AG08396 (cell line): ENCODE results near the gene IGFBP2.
"Not testable (repeated sequence)": the region's sequence is repeated elsewhere in the genome, so short reads cannot be mapped to it uniquely, and the experiment has no call there.

Experiments
- DNase-seq: peaks from one replicate; pipeline ENCODE4 v3.0.0; 2012; ENCODE audit warnings: low spot score, mixed read lengths

The IGFBP2 gene, protein sequence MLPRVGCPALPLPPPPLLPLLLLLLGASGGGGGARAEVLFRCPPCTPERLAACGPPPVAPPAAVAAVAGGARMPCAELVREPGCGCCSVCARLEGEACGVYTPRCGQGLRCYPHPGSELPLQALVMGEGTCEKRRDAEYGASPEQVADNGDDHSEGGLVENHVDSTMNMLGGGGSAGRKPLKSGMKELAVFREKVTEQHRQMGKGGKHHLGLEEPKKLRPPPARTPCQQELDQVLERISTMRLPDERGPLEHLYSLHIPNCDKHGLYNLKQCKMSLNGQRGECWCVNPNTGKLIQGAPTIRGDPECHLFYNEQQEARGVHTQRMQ

DNA sequence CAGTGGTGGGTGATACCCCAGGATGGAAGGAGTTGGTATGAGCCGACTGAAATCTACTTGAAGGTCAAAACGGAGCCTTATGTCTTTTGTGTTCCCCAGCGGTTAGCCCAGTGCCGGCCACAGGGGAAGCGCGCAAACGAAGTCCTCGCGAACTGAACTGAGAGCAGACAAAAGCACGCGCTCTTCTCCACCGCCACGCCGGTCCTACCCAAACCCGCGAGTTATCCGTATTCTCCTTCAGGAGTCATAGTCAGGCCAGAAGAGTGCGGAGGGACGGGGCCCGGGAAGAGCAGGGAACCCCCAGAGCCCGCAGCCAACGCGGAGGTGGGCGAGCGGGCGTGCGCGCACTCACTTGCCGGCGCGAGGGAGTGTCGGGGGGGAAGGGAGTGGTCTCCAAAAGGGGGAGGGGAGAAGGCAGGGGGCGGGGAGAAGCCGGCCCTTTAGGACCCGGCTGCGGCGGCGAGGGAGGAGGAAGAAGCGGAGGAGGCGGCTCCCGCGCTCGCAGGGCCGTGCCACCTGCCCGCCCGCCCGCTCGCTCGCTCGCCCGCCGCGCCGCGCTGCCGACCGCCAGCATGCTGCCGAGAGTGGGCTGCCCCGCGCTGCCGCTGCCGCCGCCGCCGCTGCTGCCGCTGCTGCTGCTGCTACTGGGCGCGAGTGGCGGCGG lies at the start of gene IGFBP2:
Gene IGFBP2, plus strand, starts transcription at position 469 of the 664 bp plus-strand sequence. Its CDS starts 104 bp downstream, at position 573.
- DNase-seq: peak; percentile 41

DNA sequence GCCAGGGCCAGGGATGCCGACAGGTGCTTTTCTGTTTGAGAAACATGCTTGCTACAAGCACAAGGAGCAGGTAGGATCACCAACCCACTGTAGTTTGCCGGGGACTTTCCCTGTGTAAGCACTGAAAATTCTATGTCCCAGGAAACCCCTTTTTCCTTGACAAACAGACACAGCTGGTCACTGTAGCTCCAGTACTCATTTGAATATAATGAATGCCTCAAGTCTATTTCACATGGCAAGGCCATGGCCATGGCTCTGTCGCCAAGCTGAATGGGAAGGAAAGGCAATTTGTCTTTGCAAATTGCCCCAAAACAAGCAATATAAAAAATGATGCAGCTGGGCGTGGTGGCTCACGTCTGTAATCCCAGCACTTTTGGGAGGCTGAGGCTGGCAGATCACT lies 49.6 kb upstream of the IGFBP2 start:
- DNase-seq: no peak

DNA sequence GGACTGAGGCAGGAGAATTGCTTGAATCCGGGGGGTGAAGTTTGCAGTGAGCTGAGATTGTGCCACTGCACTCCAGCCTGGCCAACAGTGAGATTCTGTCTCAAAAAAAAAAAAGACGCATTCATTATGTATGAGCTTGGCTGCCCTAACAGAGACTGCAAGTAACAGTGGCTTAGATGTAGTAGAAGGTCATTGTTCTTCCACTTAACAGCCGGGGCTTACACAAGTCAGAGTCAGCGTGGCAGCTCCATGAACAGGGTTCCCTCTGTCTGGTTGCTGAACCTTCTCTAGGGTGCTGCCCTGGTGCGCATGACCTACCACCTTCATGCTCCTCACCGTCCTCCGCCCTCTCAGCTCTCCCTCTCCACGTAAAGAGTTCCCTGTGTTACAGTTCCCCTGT lies 49.1 kb upstream of the IGFBP2 start:
- no peak for DNase-seq

DNA sequence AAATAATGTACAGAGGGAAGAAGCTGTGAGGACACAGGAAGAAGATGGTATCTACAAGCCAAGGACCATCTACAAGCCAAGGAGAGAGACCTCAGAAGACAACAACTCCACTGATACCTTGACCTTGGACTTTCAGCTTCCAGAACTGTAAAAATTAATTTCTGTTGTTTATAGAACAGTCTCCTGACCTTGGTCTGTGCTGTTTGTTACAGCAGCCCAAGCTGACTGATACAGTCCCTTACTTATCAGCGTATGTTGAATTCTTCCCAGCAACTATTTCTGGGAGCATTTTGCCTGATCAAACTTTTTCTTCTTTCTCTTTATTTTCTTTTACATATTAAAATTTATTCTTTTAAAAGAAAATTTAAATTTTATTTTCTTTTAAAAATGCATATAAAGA lies 47.8 kb upstream of the IGFBP2 start:
- DNase-seq: no peak

DNA sequence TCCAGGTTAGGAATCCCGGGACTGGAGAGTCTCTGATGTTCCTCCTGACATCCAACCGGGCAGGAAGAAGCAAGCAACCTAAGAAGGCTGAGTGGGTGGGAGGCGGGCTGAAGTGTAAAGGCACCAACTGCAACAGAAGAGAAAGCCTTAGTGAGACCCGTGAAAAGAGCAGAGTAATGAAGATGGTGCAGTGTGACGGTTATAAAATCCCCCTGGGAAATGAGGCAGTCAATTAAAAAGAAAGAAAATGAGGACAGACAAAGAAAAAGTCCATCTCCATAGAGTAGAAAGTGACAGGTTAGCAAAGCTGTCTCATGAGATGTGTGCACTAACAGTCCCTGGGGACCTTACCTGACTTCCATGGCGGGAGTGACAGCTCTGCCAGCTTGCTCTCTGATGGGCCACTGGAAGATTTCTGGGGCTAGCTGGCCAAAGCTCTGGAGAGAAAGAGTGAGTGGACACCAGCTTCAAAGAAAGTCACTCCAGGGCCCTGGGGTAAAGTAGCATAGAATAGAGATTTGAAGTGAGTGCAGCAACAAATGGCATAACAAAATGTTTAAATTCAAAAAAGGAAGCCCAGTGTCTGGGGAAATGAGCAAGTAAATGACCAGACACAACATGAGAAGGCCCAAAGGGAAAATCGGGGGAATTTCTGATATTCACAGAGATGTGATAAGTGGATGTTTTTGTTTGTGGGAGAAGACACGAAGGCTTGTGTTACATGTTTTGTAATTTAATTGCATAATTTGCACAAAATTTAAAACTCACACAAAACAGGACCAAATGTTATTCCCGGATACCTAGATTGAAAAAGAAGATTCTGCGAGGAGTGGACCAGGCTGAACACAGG lies 44.1 kb upstream of the IGFBP2 start:
- DNase-seq: no peak

DNA sequence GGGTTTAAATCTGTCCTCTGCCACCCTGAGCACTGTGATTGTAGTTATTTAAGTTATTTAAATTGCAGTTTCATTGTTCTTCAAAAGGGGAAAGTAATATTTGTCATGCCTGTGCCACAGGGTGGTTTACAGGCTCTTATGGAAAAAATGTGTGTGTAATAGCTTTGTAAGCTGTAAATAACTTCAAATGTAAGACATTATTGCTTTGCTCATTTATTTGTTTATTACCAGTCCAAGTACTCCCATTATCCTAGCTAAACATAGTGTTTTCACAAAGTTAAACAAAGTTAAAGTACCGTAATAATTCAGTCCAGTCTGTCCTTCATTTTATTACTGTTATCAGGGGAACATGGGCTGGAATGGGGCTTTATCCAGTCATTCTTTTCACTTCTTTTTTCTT lies 43.4 kb upstream of the IGFBP2 start:
- no peak for DNase-seq

DNA sequence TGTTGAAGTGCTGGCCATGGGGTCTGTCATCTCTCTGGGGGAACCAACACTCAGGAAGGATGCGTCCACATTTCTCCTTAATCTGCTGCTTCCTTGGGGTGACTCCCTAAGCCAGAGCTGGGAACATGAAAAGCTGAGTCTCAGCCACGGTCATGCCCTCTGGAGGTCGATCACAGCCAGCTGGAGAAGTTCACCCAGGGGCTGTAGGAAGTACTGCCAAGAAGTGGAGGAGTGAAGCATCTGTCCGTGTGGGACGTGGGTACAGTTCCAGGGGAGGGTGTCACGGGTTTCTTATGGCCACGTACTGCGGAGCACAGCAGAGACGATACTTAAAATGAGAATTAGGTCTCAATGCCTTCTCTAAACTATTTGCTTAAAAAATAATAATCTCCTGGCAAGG lies 42.4 kb upstream of the IGFBP2 start:
- peak; percentile 37 for DNase-seq

DNA sequence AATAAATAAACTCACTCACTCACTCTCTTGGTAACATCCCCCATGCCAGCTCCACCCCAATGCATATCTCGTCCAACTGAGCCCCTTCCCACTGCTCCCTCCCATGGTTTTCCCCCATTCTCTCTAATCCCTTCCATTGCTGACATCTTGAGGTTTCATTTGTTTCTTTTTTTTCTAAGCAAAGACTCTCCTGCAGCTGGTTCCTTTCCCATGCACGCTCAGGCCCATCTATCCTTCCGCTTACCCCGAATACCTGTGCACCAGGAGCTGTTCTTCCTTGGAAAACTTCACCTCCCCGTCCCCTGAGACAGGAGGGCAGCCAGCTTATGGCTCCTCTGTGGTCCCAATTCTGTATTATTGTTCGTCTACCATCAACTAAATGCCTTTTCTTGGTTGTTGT lies 41.7 kb upstream of the IGFBP2 start:
- DNase-seq: no peak

DNA sequence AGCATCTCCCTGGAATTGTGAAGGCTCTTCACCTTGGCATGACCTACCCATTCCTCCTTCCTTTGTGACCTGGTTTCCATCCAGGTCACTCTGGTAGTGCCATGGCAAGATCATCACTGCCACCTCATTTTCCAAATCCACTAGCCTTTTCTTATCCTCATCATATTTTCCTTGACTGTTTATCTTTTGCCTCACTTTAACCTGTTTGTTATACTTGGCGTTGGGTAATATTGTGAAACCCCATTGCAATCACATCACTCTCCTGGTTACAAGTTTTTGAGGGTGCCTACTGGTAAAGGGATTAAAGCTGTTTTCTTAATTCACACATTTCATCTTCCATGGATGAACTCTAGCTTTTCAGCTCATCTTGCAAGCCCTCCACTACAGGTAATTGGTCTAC lies 39.1 kb upstream of the IGFBP2 start:
- no peak for DNase-seq

DNA sequence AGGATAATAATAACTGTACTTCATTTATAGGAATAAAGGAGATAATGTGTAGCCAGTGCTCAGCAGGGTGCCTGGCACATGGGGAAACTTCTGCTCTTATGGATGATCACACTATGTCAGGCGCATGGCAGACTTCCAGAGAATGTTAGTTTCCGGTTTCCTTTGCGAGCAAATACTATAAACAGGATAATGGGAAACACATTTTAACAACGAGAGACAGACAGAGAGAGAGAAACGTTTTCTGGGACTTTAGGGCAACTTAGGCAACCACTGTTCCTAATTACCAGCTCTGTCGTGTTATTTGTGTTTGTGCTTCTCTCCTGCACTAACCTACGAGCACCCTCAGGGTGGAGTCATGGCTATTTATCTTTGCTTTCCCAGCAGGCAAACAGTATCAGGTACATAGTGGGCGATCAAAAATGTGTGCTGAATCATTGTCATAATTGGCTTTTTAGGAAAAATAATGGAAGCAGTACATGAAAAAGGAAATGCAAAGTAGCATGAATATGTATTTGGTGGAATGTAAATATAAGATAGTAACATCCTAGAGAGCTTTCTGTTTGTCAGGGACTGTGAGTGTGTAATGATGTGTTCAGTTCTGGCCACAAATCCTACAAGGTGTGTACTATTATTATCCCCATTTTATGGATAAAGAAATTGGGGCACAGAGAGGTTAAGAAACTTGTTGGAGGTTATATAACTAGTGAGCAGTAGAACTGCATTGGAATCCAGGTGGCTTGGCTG lies 36.8 kb upstream of the IGFBP2 start:
- DNase-seq: peak; percentile 50

DNA sequence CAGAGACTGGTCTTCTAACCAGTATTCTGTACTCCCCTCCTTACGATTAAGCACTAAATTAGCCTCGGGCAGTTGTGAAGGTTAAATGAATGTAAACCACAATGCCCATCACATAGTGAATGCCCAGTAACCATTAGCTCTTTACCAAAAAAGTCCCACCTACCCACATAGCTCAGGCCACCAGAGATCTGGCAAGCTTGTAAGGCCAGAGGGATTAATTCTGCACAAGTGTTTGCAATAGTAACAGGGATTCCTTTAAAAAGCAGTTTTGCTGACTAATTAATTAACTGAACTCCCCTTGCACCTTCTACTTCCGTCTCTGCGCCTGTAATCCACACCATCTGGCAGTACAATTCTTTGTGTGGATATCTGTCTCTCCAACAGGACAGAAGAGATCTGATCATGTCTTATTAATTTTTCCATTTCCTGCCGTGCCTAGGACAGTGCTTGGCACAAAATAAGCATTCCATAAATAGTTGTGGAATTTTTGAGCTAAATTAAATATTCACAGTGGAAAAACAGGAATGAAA lies 36.2 kb upstream of the IGFBP2 start:
- no peak for DNase-seq

DNA sequence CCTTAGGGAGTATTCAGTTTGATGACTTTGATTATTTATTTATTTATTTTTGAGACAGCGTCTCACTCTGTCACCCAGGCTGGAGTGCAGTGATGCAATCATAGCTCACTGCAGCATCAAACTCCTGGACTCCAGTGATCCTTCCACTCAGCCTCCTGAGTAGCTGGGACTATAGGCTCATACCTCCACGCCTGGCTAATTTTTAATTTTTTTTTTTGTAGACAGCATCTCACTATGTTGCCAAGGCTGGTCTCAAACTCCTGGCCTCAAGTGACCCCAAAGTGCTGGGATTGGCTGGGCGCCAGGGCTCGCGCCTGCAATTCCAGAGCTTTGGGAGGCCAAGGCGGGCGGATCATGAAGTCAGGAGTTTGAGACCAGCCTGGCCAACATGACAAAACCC lies 35.4 kb upstream of the IGFBP2 start:
- not testable (repeated sequence) for DNase-seq

DNA sequence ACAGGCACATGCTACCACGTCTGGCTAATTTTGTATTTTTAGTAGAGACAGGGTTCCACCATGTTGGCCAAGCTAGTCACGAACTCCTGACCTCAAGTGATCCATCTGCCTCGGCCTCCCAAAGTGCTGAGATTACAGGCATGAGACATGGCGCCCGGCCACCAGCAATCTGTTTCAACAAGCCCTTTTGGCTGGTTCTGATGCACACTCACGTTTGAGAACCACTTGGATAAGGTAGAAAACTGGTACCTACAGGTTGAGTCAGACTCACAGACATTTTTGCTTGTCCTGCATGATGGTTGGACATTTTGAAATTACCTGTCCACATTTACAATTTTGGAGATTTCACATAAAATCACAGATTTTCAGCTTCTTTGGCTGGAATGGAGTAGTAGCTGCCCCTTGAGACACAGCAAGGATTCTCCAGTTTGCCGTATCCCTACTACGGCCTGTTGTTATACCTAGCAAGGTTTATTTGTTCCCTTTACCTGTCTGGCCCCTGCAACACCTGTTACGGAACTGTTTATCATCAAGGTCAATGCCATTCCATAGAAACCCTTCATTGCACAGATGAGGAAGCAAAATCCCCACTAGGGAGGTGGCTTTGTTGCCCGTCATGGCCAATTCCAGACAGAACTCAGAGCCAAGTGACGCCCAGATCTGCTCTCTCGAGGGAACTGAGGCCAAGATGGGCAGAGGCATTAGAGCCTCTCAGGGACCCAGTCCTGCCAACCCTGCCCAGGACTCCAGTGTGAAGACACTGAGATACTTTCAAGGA lies 31.4 kb upstream of the IGFBP2 start:
- no peak for DNase-seq

DNA sequence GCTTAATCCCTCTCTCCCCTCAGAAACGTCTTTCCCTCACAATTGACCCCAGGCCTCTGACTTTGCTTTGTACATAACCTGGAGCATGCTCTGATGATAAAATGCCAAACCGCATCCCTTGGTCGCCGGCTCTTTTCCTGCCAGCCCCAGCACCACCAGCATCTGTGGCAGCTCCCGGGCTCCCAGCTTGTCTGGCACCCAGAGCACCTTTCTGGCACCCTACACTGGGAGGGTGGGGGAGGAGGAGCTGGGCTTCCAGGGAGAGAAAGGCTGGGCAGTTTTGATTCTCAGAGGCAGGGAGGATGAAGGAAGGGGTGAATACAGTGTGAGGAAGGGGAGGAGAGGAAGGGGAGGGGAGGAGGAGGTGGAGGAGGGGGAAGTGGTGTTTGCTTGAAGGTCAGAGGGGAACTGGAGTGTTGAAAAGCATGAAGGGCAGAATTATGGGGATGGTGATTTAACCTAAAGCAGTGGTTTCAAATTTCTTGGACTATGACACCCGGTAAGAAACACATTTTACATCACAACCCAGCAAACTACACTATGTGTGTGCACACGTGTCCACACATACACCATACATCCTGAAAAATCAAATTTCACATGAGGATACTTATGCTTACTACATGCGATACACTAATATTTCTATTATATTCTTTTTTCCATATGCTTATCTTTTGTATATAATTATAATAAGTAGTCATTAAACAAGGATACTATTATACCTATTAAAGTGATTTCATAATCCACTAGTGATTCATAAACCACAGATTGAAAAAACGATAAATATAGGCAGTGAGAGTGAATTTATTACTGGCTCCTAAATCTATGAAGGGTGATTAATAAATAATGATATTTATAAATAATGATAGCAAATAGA lies 30.0 kb upstream of the IGFBP2 start:
- no peak for DNase-seq

DNA sequence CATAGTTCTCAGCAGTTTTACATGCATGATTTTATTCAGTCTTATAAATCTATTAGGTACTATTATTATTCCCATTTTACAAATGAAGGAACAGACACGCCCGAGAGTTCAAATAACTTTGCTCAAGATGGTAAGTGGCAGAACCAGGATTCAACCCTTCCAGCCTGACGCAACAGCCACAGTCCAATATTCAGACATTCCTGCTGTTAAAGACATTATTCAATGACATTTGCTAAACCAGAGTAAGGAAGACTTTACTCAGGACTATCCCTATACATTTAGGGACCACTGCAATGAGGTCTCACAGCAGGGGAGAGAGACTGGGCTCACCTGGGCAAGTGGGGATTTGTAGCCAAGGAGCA lies 29.4 kb upstream of the IGFBP2 start:
- no peak for DNase-seq

DNA sequence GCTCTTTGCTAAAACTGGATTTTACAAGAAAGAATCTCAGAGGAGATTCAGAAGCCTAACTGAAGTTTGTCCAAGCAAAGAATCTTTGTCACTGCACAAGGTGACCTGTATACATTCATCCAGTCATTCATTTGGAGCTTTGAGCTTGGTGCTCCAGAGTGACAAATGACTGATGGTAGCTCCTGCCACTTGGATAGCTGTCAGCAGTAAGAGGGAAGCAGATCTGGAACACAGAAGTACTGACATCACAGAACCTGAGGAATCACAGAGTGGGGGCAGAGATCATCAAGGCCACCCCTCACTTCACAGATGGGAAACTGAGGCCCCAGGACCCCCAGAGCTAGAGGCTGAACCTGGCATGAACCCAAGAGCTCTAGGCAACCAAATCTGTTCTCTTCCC lies 28.8 kb upstream of the IGFBP2 start:
- no peak for DNase-seq

DNA sequence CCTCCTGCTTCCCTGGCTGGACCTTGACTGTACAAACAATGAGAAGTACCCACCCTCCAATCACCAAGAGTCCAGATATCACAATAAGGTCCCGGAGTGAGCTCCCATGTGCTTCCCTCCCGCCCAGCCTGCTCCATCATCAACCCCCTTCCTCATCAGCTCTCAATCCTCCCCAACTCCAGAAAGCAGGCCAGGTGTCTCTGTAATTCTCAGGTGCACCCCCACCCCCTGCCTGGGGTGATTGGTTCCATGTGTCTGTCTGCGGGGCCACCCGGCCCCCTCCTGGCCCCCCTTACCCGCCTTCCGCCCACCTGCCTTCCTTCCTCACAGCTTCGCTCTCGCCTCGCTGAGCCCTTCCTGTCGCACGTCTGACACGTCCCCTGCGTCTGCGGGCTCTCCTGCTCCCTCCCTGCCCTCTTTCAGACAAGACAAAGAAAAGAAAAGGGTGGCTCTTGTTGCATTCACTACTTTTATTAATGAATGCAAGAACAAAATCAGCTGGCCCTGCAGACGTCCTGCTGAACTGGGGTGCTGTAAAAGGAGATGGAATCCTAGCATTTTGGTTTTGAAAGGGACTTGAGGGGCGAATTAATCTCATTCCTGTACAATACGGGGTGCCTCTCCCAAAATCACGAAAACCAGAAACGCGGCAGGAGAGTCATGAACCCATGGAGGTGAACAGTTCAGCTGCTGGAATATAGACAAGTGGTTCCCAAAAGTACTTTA lies 26.5 kb upstream of the IGFBP2 start:
- DNase-seq: no peak

DNA sequence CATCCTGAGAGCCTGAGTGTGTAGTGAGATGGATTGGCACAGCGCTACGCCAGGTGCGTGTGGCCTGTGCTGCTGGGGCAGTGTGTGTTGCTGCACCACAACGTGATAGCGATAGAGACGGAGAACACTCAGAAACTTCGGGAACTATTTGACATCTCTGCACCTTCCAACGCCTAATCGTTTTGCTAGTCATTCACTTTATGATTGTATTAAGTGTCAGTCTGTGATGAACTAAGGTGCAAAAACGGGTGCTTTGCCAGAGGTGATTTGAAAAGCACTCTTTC lies 26.0 kb upstream of the IGFBP2 start:
- DNase-seq: no peak

DNA sequence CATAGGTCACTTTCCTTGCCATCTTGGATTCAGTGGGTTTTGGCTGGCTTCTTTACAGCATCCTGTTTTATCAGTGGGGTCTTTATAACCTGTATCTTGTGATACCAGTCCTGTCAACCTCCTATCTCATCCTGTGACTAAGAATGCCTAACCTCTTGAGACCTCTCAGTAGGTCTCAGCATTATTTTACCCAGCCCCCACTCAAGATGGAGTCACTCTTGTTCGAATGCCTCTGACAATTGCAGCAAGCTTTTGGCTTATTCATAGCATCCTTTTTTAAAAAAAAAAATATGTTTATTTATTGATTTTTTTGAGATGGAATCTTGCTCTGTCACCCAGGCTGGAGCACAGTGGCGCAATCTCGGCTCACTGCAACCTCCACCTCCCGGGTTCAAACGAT lies 24.7 kb upstream of the IGFBP2 start:
- DNase-seq: no peak
